Astrocyte of the spinal cord (primary cell): Measurements from ENCODE around the gene TPSB2.

ENCODE experiments used
- DNase-seq: peaks from one replicate; pipeline ENCODE4 v3.0.0; 2011; ENCODE audit warnings: low read depth, low spot score
- H3K4me3 ChIP-seq: 2 replicates; pipeline ENCODE4 v1.5.1; 2011; ENCODE audit warnings: low read depth, mild to moderate bottlenecking, low read length, moderate library complexity
- in situ Hi-C: cut with HindIII; loops from 2 replicates; pipeline ENCODE4 v1.10.0; 2017; ENCODE audit warnings: low sequenced_read_pairs
- TF ChIP-seq, protein P1 (sequence below): IDR thresholded peaks from 2 replicates; pipeline ENCODE4 v1.5.1; 2012; ENCODE audit warnings: low read depth, mild to moderate bottlenecking, low read length, inconsistent platforms

Gene TPSB2

DNA sequence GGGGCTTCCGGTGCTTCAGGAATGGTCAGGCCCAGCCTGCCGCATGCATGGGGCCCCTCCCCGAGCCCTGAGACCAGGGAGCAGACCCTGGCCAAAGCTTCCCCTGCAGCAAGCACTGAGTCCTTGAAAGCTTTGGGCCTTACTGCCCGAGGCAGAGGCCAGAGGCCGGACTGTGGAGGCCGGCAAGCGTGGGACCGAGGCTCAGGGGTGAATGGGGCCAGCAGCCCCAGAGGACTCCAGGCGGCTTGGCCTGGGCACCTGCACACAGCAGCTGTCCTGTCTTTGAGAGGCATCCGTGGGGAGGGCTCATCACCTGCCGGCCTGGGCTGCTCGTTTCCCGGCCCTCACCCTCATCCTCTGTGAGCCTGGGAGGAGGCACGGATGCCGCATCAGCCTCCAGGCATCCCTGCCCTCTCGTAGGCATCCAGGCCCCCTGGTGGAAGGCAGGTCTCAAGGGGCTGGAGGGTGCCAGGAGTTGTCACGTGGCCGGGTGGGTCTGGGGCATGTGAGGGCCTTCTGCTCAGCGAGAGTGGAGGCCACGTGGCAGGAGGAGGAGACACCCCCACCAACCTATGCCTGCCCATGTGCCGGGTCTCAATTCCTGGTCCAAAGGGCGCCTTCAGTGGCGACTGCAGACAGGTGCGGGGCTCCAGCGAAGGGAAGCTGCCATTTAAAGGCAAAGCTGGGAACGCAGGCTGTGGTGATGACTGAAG is 45.7 kb downstream of the TPSB2 start:
- TF ChIP-seq, protein P1, sequence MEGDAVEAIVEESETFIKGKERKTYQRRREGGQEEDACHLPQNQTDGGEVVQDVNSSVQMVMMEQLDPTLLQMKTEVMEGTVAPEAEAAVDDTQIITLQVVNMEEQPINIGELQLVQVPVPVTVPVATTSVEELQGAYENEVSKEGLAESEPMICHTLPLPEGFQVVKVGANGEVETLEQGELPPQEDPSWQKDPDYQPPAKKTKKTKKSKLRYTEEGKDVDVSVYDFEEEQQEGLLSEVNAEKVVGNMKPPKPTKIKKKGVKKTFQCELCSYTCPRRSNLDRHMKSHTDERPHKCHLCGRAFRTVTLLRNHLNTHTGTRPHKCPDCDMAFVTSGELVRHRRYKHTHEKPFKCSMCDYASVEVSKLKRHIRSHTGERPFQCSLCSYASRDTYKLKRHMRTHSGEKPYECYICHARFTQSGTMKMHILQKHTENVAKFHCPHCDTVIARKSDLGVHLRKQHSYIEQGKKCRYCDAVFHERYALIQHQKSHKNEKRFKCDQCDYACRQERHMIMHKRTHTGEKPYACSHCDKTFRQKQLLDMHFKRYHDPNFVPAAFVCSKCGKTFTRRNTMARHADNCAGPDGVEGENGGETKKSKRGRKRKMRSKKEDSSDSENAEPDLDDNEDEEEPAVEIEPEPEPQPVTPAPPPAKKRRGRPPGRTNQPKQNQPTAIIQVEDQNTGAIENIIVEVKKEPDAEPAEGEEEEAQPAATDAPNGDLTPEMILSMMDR = no peak
- DNase-seq = no peak
- in situ Hi-C loops = no loop called here
- H3K4me3 ChIP-seq = no peak overlapping the region

DNA sequence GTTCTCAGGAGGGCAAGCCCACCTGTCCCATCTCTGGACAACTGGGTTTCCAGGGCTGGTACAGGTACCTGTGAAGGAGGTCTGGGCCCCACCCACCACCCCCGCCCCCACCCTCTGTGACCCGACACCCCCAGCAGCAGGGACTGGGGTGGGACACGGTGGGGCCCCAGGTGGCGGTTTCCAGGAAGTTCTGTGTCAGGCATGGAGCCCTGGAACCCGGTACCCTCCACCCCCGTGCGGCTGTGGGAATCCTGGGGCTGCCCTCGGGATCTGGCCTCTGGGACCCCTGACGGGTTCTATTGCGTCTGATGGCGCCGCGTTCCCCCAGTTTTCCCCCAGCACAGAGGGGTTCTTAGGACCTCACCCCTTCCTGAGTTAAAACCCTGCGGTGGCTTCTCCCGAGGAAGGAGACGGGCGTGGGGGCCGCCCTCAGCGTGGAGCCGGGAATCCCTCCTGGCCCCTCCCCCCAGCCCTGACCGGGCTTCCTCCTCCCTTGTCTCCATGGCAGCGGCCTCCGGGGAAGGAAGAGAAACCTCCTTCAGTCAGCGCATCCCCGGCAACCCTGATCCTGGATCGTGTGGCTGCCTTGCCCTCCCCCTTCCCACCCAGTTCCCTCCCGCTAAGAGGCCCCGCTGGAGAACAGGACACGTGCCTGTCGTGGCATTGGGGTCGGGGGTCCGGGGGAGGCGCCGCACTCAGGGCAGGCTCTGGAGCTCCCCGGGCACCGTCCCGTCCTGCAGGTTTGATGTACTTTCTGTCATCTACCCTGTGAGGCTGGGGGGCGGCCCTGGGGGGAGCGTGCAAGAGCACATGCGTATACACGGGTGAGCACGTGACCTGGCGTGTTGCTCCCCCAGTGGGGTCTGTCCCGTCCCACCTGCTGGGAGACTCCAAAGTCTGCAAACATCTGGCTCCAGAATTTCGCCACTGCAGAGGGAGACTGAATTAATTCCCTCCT is 46.8 kb downstream of the TPSB2 start:
- in situ Hi-C loops = no loop called here
- peak; percentile 54 for DNase-seq
- TF ChIP-seq, protein P1 = no peak

DNA sequence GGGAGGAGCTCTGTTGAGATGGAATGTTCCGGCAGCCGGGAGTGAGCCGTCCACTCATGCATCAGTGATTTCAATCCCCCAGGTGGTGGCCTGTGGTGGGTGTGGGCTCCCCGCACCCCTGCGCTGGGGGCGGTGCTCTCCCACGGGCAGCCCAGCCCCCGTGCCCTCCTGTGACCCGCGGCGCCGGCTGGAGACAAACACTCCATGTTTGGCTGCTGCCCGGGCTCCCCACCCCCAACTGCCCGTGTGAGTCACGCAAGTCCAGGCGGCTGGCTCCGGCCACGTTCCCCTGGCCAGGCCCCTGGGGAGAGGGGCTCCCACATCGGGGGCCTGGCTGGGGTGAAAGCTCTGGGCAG is 47.7 kb downstream of the TPSB2 start:
- TF ChIP-seq, protein P1 = no peak
- in situ Hi-C loops = no loop called here
- no peak overlapping the region for H3K4me3 ChIP-seq
- peak; percentile 91 for DNase-seq

More for the DNA sequence above, 46.8 kb downstream of the TPSB2 start:
- no peak overlapping the region for H3K4me3 ChIP-seq

DNA sequence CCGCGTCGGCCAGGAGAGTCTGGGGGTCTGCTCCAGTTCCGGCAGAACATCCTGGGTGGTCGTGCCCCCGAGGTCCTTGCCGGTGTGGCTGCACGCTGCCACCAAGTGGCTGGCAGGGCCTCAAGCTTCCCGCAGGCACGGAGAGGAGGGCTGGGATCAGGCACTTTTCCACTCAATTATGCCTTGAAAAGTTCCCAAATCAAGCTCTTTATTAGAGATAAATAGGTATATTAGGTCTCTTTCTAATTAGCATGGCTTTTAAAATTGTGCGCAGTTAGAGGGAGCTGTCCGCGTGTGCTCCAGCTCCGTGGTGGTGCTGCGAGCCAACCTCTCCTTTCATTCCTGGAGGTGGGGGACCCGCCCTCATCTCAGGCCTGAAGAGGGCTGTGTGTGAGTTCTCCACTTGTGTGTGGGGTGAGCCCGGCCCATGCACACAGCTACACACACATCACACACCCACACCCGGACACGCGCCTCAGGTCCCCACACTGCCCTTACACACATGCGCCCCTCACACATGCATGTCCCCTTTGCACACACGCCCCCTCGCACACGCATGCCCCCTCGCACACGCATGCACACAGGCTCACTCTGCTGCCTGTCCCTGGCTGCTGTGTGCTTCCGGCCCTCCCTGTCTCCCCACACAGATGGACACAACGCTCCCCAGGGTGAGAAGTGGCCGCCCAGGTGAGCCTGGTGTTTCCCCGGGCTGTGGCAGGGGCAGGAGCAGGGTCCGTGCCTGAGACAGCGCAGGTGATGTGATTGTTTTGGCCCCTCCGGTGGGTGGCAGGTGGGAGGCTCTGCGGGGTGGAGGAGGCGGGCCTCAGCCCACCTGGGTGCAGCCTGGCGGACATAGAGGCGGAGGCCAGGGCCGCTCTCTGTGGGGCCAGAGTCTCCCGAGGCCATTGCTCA is 48.3 kb downstream of the TPSB2 start:
- no peak overlapping the region for H3K4me3 ChIP-seq
- in situ Hi-C loops = no loop called here
- TF ChIP-seq, protein P1 = peak; percentile 8
- no peak for DNase-seq

DNA sequence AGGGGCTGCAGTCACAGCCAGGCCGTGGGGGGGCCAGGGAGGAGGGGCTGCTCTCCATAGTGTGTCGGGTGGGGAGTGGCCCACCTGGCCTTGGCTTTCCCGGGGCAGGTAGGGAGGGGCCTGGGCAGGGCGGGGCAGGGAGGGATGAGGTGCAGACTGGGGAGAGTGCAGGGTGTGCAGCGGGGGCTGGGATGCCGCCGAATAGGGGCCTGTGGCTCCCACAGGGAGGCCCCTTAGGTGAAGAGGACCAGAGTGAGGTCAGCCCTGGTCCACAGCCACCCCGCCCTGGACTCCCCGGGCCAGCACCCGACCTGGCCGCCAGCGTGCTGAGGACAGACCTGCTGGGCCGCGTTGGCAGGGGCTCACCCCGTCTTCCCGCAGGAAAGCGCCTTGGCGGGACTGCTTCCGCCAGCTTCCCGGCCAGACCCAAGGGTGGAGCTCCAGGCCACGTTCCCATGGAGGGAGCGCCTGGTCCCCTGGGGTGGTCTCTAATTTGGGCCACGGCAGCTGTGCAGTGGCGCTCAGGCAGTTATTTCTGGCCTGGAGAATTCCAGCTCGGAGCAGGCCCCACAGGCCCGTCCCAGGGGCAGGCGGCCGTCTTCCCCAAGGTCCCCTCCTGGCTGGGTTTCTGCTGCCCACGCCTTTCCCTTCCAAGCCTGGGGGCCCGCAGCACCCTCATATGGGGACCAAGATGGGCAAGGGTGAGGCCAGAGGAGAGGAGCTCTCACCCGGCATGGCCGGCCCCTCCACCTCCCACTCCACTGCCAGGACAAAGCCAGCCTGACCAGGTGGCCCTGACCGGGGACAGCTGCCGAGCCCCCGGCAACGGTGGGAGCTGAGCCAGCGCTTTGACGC is 49.2 kb downstream of the TPSB2 start:
- no peak for DNase-seq
- TF ChIP-seq, protein P1 = no peak
- H3K4me3 ChIP-seq = no peak overlapping the region
- in situ Hi-C loops = no loop called here
